D341Med (cell line): Measurements from ENCODE around the gene PLA2G2D.

Experiments used
- DNase-seq: peaks from one replicate; pipeline ENCODE4 v3.0.0; 2012; ENCODE audit warnings: low spot score

The PLA2G2D gene

DNA sequence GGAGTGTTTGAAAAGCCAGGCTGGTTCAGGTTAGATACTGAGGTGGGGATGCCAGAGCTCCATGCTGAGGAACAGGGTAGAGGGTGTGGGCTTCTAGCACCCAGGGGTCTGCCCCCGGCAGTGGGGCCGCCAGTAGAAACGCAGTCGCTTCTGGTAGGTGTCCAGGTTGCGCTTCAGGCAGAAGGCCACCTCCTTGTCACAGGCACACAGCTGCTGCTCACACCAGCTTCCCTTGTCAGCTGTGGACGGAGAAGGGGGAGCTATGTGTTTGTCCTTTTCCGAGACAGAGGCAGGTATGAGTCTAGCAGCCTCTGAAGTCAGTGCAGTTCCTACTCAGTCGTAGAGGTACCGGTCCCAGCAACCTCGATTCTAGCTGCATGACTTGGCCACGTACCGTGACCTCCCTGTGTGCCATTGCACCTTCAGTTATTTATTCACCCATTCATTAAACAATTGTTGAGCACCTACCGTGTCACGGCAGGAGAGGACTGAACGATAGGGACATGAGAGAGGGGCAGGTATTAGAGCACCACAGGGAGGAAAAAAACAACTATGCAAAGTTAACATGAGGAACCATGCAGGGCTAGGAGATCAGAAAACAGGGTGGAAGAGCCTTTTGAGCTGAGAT is 5.2 kb downstream of the PLA2G2D start:
- no peak for DNase-seq

DNA sequence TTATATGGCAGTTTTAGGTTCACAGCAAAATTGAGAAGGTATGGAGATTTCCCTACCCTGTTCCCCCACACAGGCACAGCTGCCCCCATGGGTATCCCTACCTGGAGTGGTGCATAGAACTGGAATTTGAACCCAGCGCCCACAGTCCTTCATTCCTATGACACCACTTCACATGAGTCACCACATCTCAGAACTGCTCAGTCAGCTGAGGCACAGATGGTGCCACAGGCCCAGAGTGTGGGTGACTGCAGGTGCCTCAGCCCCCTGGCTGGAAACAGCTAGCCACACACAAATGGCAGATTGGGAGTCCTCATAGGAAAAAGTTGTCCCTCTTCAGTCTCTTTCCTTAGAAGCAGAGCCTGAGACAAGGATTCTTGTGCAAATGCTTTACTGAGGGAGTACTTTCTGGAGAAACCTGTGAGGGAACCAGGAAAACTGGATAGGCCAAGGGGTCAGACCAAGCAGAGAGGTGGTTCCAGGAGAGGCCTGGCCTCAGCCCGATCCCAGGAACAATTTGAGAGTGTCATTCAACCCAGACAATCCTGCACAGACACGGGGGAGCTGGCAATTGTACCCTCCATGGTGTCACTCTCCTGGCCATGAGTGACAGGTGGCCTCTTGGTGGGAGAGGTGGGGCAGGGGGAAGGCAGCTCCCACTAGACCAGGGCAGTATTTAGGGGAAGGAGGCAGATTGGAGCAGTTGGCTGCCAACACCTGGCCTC is 6.9 kb downstream of the PLA2G2D start:
- DNase-seq = no peak

DNA sequence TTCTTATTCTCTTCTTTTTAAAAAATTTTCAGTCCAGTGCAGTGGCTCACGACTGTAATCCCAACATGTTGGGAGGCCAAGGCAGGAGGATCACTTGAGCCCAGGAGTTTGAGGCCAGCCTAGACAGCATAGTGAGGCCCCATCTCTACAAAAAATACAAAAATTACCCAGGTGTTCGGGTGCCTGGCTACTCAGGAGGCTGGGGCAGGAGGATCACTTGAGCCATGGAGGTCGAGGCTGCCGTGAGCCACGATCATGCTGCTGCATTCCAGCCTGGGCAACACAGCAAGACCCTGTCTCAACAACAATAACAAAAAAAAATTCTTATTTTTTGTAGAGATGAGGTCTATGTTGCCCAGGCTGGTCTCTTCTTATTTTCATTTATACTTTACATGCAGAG is 7.9 kb downstream of the PLA2G2D start:
- DNase-seq = no peak

DNA sequence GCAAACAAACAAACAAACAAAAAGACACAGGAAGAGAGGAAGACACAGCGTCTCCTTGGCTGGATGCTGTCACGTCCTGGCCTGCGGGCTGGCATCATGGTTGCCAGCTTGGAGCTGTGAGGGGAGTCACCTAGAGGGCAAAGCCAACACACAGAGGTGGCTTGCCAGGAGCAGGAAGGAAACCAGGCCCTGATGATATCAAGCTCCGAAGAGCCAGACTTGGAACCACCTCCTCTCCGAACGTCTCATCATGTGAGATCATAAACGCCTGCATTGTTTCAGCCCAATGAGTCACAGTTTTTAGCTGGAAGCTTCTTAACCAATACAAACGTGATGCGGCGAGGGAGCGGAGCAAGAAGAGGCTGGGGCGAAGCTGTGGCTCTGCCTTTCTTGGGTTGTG is 8.7 kb downstream of the PLA2G2D start:
- no peak for DNase-seq

DNA sequence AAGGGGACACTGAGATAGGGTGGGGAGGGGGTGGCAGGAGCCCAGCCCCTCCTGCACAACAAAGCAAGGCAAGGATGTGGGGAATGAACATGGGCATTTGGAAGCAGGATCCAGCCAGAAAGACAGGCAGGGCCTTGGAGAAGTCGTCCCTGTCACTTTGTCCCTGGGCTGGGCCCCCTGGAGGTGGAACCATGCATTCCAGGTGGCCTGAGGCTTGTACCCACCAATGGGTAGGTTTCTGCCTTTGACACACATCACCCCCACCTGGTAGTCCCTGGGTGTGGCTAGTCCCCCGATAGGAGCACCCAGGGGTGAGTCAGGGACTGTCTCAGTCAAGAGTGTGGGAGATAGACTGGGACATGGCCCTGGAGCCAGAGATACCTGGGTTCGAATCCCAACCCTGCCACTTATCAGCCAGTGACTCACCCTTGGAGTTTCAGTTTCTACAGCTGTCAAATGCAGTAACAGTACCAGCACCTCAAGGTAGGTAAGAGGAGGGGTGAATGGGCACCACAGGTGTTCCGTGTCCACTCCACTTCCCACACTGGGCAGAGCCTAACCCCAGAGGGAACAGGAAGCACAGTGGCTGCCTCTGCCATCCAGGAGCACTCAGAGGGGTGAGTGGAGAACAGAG is 10.0 kb downstream of the PLA2G2D start:
- no peak for DNase-seq

DNA sequence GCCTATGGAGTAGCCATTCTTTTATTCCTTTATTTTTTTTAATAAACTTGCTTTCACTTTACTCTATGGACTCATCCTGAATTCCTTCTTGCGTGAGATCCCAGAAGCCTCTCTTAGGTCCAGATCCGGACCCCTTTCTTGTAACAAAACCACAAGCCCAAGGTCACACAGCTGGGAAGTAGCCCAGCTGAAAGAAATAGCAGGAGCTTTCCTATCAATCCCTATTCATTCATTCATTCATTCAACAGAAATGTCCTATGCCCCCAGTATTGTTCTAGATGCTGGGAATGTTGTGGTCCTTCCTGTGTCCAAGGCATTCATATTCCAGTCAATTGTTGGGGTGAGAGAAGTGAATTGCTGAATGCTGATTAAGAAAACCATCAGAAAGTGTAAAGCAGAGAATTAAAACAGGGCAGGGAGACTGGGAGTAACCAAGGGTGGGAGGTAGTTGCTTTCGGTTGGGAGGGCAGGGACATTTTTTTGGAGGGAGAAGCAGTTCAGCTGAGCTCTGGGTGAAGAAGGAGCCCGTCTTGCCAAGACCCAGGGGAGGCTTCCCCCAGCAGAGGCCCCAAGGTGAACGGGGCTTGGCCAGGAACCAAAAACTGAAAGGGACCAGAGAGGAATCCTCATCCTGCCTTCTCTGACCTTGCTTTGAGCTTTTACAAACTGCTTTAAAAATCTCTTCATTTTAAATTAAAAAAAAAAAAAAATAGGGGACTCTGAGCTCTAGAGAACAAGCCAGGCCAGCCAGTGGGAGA is 10.8 kb downstream of the PLA2G2D start:
- no peak for DNase-seq

DNA sequence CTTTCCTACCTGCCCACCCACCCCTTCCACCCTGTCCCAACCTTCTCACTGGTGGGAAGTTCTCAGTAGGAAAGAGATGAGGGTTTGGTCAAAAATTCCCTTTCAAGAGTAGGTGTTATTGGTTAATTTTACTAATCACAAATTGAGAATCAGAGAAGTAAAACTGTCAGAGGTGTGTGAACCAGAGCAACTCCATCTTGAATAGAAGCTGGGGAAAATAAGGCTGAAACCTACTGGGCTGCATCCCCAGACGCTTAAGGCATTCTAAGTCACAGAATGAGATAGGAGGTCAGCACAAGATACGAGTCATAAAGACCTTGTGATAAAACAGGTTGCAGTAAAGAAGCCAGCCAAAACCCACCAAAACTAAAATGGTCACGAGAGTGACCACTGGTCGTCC is 11.5 kb downstream of the PLA2G2D start:
- no peak for DNase-seq

DNA sequence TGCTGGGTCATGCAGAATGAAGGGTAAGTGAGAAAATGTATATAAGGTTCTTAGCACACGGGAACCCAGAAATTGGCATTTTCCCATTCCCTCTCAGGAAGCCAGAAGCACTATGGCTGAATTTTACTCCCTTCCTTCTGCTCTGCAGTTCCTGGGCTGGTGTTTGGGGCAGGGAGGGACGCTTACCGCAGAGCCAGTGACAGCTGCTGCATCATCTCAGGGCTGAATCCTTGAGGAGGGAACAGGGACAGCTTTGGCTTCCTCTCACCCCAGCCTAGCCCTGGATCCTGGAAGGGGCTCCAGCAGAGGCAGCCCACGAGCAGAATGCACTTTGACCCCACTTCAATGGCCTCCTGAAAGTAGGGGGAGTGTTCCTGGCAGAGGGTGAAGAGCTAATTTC is 12.0 kb downstream of the PLA2G2D start:
- DNase-seq = no peak

DNA sequence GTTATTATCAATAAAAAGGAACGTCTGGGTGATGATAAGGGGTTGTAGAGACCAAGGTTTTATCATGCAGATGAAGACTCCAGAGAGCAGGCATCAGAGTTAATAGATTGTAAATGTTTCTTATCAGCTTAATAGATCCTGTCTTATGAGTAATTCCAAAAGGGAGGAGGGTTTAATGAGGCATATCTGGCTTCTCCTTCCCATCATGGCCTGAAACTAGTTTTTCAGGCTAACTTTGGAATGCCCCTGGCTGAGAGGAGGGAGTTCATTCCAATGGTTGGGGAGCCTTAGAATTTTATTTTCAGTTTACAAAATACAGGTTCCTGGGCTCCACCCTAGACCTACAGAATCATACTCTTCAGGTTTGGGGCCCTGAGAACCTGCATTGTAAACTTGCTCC is 13.5 kb downstream of the PLA2G2D start:
- DNase-seq = no peak

DNA sequence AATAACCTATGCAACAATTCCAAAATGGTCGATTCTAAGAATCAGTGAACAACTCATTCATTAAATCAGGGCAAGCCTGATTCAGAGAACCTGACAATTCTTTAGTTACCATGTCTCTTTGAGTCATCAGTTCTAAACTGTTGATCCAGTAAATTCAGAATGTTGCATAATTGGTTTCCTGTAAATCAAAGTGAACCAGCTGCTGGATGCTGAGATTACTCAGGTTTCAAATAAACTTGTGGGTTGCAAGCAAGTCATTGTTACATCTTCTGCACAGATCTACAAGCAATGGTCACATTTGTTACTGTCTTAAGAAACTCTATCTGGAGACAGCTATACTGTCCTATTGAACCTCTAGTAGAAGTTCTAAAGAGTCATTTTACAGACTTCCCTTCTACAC is 16.5 kb downstream of the PLA2G2D start:
- no peak for DNase-seq

DNA sequence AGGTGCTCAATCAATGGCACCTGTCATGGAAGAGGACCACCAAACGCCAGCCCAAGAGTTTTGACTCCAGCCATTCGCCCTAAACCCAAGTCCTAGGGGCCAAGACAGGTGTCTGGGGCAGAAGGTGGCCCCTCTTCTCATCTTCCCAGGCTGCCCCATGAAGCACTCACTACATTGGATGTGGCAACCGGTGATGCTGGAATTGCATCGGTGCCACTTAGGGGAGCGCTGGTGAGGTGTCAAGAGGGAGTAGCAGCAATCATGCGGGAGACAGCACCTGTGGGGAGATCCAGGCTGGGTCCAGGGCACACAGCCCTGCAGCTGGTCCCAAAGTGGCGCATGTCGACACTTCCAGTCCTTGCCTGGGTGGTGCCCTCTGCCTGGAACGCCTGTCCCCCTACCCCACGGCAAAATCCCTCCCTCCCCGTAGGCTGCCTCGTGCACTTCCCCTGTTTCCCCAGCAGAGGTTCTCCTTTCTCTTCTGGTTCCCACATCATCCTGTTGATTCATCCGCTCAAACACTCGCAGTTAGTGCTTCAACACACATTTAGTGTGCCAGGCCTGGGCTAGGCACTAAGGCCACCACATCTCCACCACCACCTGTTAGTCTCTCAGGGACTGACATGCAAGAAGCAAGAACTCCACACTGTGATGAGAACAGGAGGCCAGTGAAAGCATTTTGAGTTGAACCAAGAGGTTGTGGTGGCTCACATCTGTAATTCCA is 18.5 kb downstream of the PLA2G2D start:
- DNase-seq = peak; percentile 39

DNA sequence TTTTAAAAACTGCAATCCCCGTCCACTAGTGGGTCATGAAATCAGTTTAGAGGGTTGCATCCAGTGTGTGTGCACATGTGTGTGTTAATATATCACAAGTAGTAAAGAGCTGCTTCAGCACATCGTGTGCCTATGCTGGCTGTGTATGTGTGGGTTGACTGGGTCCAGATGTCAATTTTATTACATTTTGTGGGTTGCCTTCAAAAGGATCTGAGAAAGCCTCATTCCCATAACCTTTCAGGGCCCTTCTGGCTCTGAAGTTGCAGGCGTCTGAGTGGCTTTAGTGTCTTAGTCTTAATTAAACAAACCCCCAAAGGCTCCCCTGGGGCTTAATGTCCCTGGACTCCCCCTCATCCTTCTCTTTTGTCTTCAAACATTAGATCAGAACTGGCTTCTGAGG is 19.8 kb downstream of the PLA2G2D start:
- no peak for DNase-seq

DNA sequence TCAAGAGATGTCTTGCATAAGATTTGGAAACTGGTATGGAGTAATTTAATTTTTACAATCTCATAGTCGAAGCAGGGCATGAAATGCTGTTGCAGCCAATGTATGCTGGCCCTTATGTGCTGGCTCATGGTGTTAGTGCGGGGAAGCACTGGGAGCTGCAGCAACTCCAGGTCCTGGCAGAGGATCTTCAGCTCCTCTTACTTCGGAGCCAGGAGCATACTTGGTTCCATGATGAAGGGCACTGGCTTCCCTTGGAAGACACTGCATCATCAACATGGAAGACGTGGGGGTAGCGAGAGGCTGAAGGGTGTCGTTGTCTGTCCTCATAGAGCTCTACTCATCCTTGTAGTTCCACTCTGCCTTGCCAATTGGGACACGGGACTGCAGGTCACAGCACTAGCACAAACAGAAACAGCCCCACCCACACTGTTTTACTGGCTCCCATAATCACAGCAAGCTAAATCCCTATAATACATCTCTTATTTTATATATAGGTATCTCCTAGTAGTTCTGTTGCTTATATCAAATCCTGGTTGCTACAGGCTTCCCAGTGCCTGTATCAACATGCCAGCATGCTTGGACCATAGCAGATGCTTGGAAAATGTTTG is 22.4 kb downstream of the PLA2G2D start:
- no peak for DNase-seq

DNA sequence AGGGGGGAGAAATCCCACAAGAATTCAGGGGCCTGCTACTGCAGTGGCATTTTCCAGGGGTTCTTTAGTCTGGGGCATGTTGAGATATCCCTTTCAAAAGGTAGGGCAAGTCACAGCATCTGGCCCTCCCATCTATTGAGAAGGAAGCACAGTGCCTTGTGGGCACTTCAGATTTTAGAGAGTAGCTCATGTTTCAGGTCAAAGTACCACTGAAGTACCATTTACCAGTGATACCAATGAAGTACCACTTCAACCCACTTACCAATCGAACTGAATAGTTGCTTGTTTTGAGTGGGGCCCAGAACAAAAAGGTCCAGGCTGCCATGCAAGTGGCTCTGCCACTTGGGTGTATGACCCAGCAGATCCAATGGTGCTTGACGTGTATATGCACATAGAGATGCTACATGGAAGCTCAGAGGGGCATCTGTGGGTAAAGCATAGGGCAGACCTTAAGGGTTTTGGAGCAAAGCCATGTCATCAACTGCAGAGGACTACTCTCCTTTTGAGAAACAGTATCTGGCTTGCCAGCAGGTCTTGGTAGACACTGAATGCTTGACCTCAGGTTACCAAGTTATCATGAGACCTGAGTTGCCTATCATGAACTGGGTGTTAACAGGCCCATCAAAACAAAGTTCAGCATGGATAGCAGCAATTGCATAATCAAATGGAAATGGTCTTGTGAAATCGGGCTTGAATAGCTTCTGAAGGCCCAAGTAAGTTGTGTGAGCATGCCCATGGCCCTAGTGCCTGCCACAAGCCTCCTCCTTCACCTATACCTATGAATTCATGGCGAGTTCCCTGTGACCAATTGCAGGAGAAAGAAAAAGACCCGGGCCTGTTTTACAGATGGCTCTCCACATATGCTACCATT is 23.5 kb downstream of the PLA2G2D start:
- no peak for DNase-seq

DNA sequence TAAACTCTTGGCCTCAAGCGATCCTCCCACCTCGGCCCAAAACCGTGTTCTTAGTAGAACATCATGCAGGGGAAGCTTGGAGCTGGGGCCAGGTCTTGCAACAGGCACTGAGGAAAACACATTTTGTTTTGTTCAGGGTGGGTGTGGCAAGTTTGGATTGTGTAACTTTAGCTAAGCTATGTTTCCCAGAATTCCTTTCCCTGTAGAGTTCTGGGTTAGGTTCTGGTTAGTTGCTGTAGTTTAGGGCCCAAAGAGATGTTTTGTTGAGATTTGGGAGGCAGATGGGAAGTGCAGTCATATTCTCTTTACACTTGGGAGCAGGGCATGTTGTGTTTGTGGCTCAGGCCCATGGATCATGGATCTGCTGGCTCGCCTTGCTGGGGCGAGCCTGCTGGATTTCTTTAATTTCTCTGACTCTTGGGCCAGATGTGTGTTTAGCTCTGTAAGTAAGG is 25.4 kb downstream of the PLA2G2D start:
- no peak for DNase-seq

DNA sequence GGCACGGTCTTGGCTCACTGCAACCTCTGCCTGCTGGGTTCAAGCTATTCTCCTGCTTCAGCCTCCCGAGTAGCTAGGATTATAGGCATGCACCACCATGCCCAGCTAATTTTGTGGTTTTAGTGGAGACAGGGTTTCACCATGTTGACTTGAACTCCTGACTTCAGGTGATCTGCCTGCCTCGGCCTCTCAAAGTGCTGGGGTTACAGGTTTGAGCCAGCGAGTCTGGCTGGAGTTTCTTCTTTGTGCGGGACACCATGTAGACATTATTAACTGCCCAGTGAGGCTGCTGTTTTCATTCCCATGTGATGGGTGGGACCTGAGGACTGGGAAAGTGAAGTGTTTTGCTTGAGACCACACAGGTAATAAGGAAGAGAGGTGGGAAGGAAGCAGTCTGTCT is 26.0 kb downstream of the PLA2G2D start:
- DNase-seq = no peak

DNA sequence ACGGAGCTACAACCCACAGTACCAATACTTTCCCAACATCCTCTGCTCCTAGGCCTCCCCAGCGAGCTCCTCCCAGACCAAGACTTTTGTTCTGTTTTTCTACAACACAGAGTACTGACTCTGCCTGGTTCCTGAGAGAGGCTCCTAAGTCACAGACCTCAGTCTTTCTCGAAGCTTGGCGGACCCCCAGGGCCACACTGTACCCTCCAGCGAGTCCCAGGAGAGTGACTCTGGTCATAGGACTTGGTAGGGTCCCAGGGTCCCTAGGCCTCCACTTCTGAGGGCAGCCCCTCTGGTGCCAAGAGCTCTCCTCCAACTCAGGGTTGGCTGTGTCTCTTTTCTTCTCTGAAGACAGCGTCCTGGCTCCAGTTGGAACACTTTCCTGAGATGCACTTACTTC is 28.7 kb downstream of the PLA2G2D start:
- DNase-seq = no peak

DNA sequence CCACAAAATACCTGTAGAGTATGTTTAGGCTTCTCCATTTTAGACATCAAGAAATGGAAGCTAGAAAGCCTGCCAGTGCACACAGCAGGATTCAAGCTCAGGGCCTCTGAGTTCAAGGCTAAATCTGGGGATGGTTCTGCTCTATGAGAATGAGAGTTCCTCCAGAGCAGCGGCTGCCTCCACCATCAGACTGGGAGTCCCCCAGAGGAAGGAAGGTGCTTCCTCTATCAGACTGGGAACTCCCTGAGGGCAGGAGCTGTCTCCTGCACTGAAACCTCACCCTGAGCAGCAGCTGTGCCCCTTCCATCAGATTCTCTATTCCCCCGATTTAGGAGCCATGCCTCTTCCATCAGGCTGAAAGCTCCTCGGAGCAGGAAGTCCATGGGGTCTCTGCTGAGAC is 29.2 kb downstream of the PLA2G2D start:
- no peak for DNase-seq

DNA sequence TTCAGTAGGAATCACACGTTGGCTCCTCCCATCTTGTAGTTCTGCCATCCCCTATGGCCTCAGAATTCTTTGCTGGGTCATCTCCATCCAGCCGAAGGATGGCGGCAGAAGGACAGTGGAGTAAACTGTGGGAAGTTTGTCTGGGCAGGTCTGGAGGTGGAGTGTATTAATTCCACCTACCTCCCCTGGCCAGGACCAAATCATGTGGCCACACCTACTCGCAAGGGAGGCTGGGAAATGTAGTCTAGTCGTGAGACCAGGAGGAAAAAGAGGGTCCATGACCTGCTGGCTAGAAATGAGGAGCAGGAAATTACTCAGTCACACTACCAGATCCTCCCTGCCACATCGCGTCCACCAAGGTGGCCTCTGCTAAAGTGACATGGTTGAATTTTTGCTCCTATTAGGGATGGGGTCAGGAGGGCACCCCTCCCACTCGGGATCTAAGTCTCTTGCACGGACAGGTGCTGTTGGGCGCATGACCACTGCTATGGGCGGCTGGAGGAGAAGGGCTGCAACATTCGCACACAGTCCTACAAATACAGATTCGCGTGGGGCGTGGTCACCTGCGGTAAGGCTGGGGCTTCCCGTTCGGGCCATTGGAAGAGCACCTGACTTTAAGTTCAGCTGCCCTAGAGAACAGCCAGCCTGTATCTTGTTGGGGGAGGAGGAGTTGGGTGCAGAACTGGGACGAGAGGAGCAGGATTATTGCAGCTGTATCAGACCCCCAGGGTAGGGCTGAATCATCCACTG is 29.8 kb downstream of the PLA2G2D start:
- no peak for DNase-seq

DNA sequence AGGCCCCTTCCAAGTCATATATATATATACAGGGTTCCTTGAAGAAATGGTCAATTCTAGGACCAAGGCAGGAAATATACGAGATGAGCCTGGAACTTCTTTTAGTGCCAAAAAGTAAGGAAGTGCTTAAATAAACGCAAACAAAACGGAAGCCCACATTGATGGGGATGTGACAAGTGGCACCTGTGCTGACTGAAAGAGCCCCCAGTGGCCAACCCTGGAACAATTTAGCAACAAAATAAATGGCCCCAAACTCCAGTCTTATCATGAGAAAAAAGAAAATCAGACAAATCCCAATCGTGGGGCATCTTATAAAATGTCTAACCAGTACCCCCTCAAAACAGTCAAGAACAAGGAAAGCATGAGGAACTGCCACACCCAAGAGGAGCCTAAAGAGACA is 31.7 kb downstream of the PLA2G2D start:
- DNase-seq = no peak
